CD14-positive monocyte (primary cell): Measurements from ENCODE around the gene ATOX1. TPM values are rescaled to one million over a fixed set of nuclear protein-coding genes. Genes with fewer than 3 reads are reported as not detected.

Source experiments
- DNase-seq, 3 donors: peaks; one replicate each; pipeline ENCODE4 v3.0.0-alpha.2; 2011 to 2022
- H2AFZ ChIP-seq: 2 replicates; pipeline ENCODE4 v1.6.0; 2012; ENCODE audit warnings: mild to moderate bottlenecking, low read depth, low read length, inconsistent platforms; ENCODE audit not compliant: insufficient read depth, poor library complexity, severe bottlenecking
- H3K27ac ChIP-seq, 2 donors: 1 replicate in 1 of 2; 2 replicates in 1 of 2; pipeline ENCODE4 v1.5.1; 2012 to 2013; ENCODE audit warnings: low read length in 2 of 2, control low read depth in 1 of 2, inconsistent platforms in 1 of 2, low read depth in 1 of 2, mild to moderate bottlenecking in 1 of 2
- H3K27me3 ChIP-seq, 2 donors: one replicate each; pipeline versions ENCODE4 v1.6.0 to v1.6.1; 2011 to 2013; ENCODE audit warnings: low read length in 2 of 2; ENCODE audit not compliant: control insufficient read depth in 2 of 2, insufficient read depth in 2 of 2
- H3K36me3 ChIP-seq, 2 donors: replicated peaks in 1 of 2; 1 replicate in 1 of 2; 2 replicates in 1 of 2; pipeline versions ENCODE4 v1.5.1 to v1.6.1; 2012 to 2013; ENCODE audit warnings: low read length in 2 of 2, control low read depth in 1 of 2, inconsistent platforms in 1 of 2, mild to moderate bottlenecking in 1 of 2; ENCODE audit not compliant: insufficient read depth in 2 of 2, control insufficient read depth in 1 of 2
- H3K4me1 ChIP-seq, 2 donors: 1 replicate in 1 of 2; 2 replicates in 1 of 2; pipeline versions ENCODE4 v1.5.1 to v1.6.1; 2012 to 2013; ENCODE audit warnings: low read length in 2 of 2, control low read depth in 1 of 2, inconsistent platforms in 1 of 2, mild to moderate bottlenecking in 1 of 2, moderate library complexity in 1 of 2; ENCODE audit not compliant: insufficient read depth in 2 of 2, control insufficient read depth in 1 of 2
- H3K4me2 ChIP-seq: replicated peaks from 2 replicates; pipeline ENCODE3; 2012; ENCODE audit warnings: low read length, moderate library complexity, mild to moderate bottlenecking; ENCODE audit not compliant: poor library complexity, severe bottlenecking; ENCODE audit errors: extremely low read depth
- H3K4me3 ChIP-seq, 3 experiments: fragments of 200-600 bp in 1 of 3; sonication (generic) in 1 of 3; replicated peaks in 1 of 3; 1 replicate in 2 of 3; 2 replicates in 1 of 3; pipeline ENCODE4 v1.5.1; 2011 to 2013; ENCODE audit warnings: low read length in 3 of 3, mild to moderate bottlenecking in 3 of 3, control low read depth in 2 of 3, low read depth in 2 of 3, inconsistent platforms in 1 of 3, moderate library complexity in 1 of 3
- H3K79me2 ChIP-seq: 2 replicates; pipeline ENCODE4 v1.6.0; 2012; ENCODE audit warnings: mild to moderate bottlenecking, control low read depth, inconsistent platforms, low read length, moderate library complexity; ENCODE audit not compliant: insufficient read depth
- H3K9ac ChIP-seq: 2 replicates; pipeline ENCODE4 v1.6.0; 2017; ENCODE audit warnings: low read length, mild to moderate bottlenecking; ENCODE audit not compliant: insufficient read depth, poor library complexity, severe bottlenecking
- H3K9me3 ChIP-seq, 2 donors: replicated peaks in 1 of 2; 1 replicate in 1 of 2; 2 replicates in 1 of 2; pipeline versions ENCODE4 v1.5.1 to v1.6.1; 2012 to 2013; ENCODE audit warnings: low read length in 2 of 2, control low read depth in 1 of 2; ENCODE audit not compliant: control insufficient read depth in 1 of 2, insufficient read depth in 1 of 2
- H4K20me1 ChIP-seq: 2 replicates; pipeline ENCODE4 v1.6.0; 2012; ENCODE audit warnings: mild to moderate bottlenecking, low read length, control low read depth, moderate library complexity; ENCODE audit not compliant: insufficient read depth
- H3K27ac Mint-ChIP-seq, 7 donors: one replicate each; pipeline ENCODE4 v1.8.0; 2020; ENCODE audit warnings: mild to moderate bottlenecking in 7 of 7, mixed read lengths in 7 of 7, moderate library complexity in 6 of 7, inconsistent platforms in 2 of 7
- H3K27me3 Mint-ChIP-seq, 3 donors: one replicate each; pipeline ENCODE4 v1.8.0; 2021 to 2022; ENCODE audit warnings: low read depth in 3 of 3, mild to moderate bottlenecking in 3 of 3, mixed read lengths in 3 of 3, moderate library complexity in 3 of 3, inconsistent platforms in 1 of 3
- H3K36me3 Mint-ChIP-seq, 2 donors: one replicate each; pipeline ENCODE4 v1.8.0; 2020; ENCODE audit warnings: mixed read lengths in 2 of 2, inconsistent platforms in 1 of 2, mild to moderate bottlenecking in 1 of 2
- H3K4me1 Mint-ChIP-seq: one replicate; pipeline ENCODE4 v1.8.0; 2020; ENCODE audit warnings: mild to moderate bottlenecking, mixed read lengths
- H3K4me3 Mint-ChIP-seq, 2 donors: one replicate each; pipeline ENCODE4 v1.8.0; 2020; ENCODE audit warnings: mild to moderate bottlenecking in 2 of 2, mixed read lengths in 2 of 2, moderate library complexity in 1 of 2
- H3K9me3 Mint-ChIP-seq, 7 donors: one replicate each; pipeline ENCODE4 v1.8.0; 2020 to 2022; ENCODE audit warnings: mixed read lengths in 7 of 7, mild to moderate bottlenecking in 6 of 7, moderate library complexity in 6 of 7, inconsistent platforms in 2 of 7
- WGBS: methylation state at CpG from one replicate; pipeline ENCODE4 v1.1.5; 2013; ENCODE audit warnings: missing lambda C conversion rate; ENCODE audit not compliant: insufficient coverage; 5-methylcytosine and 5-hydroxymethylcytosine counted together
- intact Hi-C, 2 donors: fragments of 100-400 bp; cut with micrococcal nuclease; formaldehyde crosslinking; loops; one replicate each; pipeline versions ENCODE4 v1.15.0 to v1.15.1; 2023
- polyA plus RNA-seq, 3 donors: library from polyadenylated mRNA; depleted of rRNA in 1 of 3; unstranded in 2 of 3; stranded (reverse) in 1 of 3; fragments of 300-500 nt in 2 of 3; fragments of >200 nt in 1 of 3; fragmentation: Illumina TruSeq in 2 of 3; gene quantifications; 1 replicate in 2 of 3; 2 replicates in 1 of 3; pipeline ENCODE4 v1.2.3, GENCODE V29; 2012 to 2021
- TF ChIP-seq, protein P1 (sequence below): fragments of 200-600 bp; IDR thresholded peaks from one replicate; pipeline ENCODE4 v1.8.0; 2022; ENCODE audit warnings: antibody characterized with exemption, mild to moderate bottlenecking

Gene ATOX1
- polyA plus RNA-seq, 3 donors = 89.9 to 149 (median 148) TPM

DNA sequence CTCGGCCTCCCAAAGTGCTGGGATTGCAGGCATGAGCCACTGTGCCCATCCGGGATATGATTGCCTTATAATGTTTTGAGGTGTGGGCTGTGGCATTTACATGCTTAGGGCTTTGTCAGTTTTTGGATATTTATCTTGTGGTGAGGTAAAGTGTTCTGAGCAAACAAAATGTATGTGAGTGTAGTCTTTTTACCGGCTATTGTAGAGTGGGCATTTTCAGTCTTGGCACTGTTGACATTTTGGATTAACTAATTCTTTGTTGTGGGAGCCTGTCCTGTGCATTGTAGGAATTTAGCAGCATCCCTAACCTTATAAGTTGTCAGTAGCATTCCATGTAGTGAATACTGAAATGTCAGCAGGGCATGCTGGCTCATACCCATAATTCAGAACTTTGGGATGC is 34.9 kb upstream of the ATOX1 start:
- DNase-seq = no peak
- 100% methylated on average over 2 of the region's 3 CpGs for WGBS
- intact Hi-C loops = no loop called here
- Mint-ChIP-seq H3K4me1 (peaks cover 4% of the 10 kb centered on the region), H3K9me3 (no peaks in the 10 kb centered on the region), H3K4me3 (no peak overlapping the region), H3K27ac (peak overlapping the region in 1 of 7 donors; percentile 25), H3K27me3 (no peaks in the 10 kb centered on the region), H3K36me3 (peaks cover 79 to 94% of the 10 kb centered on the region in 2 donors)
- Histone ChIP-seq H3K4me1 (peaks cover 0 to 3% of the 10 kb centered on the region in 2 donors), H3K36me3 (peaks cover 84 to 98% of the 10 kb centered on the region in 2 donors), H4K20me1 (peaks cover 47% of the 10 kb centered on the region), H3K27me3 (no peaks in the 10 kb centered on the region), H3K4me2 (no peak overlapping the region), H3K4me3 (no peak overlapping the region), H3K9me3 (no peaks in the 10 kb centered on the region), H2AFZ (no peak overlapping the region), H3K79me2 (peaks cover 51% of the 10 kb centered on the region), H3K9ac (no peak overlapping the region), H3K27ac (no peak overlapping the region)
- TF ChIP-seq, protein P1, sequence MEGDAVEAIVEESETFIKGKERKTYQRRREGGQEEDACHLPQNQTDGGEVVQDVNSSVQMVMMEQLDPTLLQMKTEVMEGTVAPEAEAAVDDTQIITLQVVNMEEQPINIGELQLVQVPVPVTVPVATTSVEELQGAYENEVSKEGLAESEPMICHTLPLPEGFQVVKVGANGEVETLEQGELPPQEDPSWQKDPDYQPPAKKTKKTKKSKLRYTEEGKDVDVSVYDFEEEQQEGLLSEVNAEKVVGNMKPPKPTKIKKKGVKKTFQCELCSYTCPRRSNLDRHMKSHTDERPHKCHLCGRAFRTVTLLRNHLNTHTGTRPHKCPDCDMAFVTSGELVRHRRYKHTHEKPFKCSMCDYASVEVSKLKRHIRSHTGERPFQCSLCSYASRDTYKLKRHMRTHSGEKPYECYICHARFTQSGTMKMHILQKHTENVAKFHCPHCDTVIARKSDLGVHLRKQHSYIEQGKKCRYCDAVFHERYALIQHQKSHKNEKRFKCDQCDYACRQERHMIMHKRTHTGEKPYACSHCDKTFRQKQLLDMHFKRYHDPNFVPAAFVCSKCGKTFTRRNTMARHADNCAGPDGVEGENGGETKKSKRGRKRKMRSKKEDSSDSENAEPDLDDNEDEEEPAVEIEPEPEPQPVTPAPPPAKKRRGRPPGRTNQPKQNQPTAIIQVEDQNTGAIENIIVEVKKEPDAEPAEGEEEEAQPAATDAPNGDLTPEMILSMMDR = no peak

DNA sequence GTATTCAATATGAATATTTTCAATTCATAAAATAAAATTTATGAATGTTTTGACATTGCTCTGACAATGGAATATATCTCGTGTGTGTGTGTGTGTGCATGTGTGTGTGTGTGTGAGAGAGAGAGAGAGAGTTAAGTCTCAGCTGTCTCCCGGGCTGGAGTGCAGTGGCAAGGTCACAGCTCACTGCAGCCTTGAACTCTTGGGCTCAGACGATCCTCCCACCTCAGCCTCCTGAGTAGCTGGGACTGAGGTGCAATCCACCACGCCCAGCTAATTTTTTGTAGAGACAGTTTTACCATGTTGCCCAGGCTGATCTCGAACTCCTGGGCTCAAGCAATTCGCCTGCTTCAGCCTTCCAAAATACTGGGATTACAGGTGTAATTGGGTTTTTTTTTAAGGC is 29.4 kb upstream of the ATOX1 start:
- H3K79me2 ChIP-seq = peaks cover 89% of the 10 kb centered on the region
- no peaks in the 10 kb centered on the region for H3K27me3 Mint-ChIP-seq
- H3K27me3 ChIP-seq = no peaks in the 10 kb centered on the region
- DNase-seq = no peak
- WGBS = 100% methylated on average over 2 of the region's 6 CpGs
- peak overlapping the region in 1 of 7 donors; percentile 73 for H3K27ac Mint-ChIP-seq
- no peak overlapping the region for H3K9ac ChIP-seq
- no peaks in the 10 kb centered on the region for H3K9me3 Mint-ChIP-seq
- peaks cover 45 to 67% of the 10 kb centered on the region in 2 donors for H3K36me3 ChIP-seq
- peaks cover 0 to 3% of the 10 kb centered on the region in 2 donors for H3K4me1 ChIP-seq
- no peak overlapping the region for H3K4me3 ChIP-seq
- H3K27ac ChIP-seq = no peak overlapping the region
- no peak overlapping the region for H3K4me3 Mint-ChIP-seq
- H4K20me1 ChIP-seq = peaks cover 70% of the 10 kb centered on the region
- peaks cover 54 to 59% of the 10 kb centered on the region in 2 donors for H3K36me3 Mint-ChIP-seq
- no peak overlapping the region for H3K4me2 ChIP-seq
- peaks cover 12% of the 10 kb centered on the region for H3K4me1 Mint-ChIP-seq
- intact Hi-C loops = no loop called here
- H2AFZ ChIP-seq = no peak overlapping the region
- TF ChIP-seq, protein P1 = no peak
- no peaks in the 10 kb centered on the region for H3K9me3 ChIP-seq
